A673 (cell line): ENCODE measurements around the gene DIPK1B. TPM values are rescaled to one million over a fixed set of nuclear protein-coding genes. Genes with fewer than 3 reads are reported as not detected.
A peak's percentile ranks its signal among the peaks of the same experiment; 100 is the strongest.

Experiments
- BruUV-seq: library from RNA; stranded (reverse); fragments of 400-500 nt; replicated peaks from 2 replicates; lab custom pipeline; 2021; lab: Mats Ljungman, UMichigan
- CTCF ChIA-PET: fragments of 300-600 bp; sonication (Branson Sonifier 250); formaldehyde crosslinking; loops from one replicate; lab custom pipeline; 2022; ENCODE audit warnings: antibody characterized with exemption; lab: Charles Lee
- POLR2A ChIA-PET: fragments of 300-600 bp; sonication (Branson Sonifier 250); formaldehyde crosslinking; loops from one replicate; lab custom pipeline; 2022; ENCODE audit warnings: antibody characterized with exemption; ENCODE audit not compliant: low non-redundant PET; lab: Charles Lee
- DNase-seq: peaks from one replicate; pipeline ENCODE4 v3.0.0-alpha.2; 2015; ENCODE audit warnings: low spot score
- H3K27ac ChIP-seq: fragments of 200-600 bp; sonication (generic); 2 replicates; pipeline ENCODE4 v1.5.1; 2016; ENCODE audit warnings: mixed run types, low read depth, mild to moderate bottlenecking, mixed read lengths, antibody characterized with exemption, low read length; ENCODE audit not compliant: poor library complexity, severe bottlenecking
- H3K27me3 ChIP-seq: fragments of 200-600 bp; sonication (generic); replicated peaks from 2 replicates; pipeline ENCODE4 v1.6.1; 2017; ENCODE audit warnings: mixed run types, low read depth, mild to moderate bottlenecking, mixed read lengths, antibody characterized with exemption, low read length; ENCODE audit not compliant: insufficient read depth, poor library complexity
- H3K36me3 ChIP-seq: fragments of 200-600 bp; sonication (generic); 2 replicates; pipeline ENCODE4 v1.6.1; 2016; ENCODE audit warnings: mixed run types, mild to moderate bottlenecking, mixed read lengths, antibody characterized with exemption, low read length; ENCODE audit not compliant: insufficient read depth, poor library complexity, severe bottlenecking
- H3K4me1 ChIP-seq: fragments of 200-600 bp; sonication (generic); 2 replicates; pipeline ENCODE4 v1.6.1; 2017; ENCODE audit warnings: mixed run types, mild to moderate bottlenecking, mixed read lengths, antibody characterized with exemption, low read length; ENCODE audit not compliant: insufficient read depth, poor library complexity, severe bottlenecking
- H3K4me3 ChIP-seq: fragments of 200-600 bp; sonication (generic); 2 replicates; pipeline ENCODE4 v1.5.1; 2016; ENCODE audit warnings: low read depth, mixed run types, mild to moderate bottlenecking, mixed read lengths, low read length; ENCODE audit not compliant: poor library complexity, severe bottlenecking
- H3K9me3 ChIP-seq: fragments of 200-600 bp; sonication (generic); 2 replicates; pipeline ENCODE4 v1.6.1; 2016; ENCODE audit warnings: mixed run types, low read depth, mild to moderate bottlenecking, mixed read lengths, antibody characterized with exemption, low read length; ENCODE audit not compliant: poor library complexity, severe bottlenecking
- CTCF ChIP-seq: fragments of 300-800, 200-600 bp; sonication (generic); conservative IDR thresholded peaks from 2 replicates; pipeline ENCODE4 v1.5.1; 2017; ENCODE audit warnings: low read depth, mild to moderate bottlenecking, antibody characterized with exemption, low read length, moderate library complexity, mixed read lengths
- EZH2 ChIP-seq: fragments of 200-600 bp; sonication (generic); IDR thresholded peaks from 2 replicates; pipeline ENCODE4 v1.6.1; 2017; ENCODE audit warnings: borderline replicate concordance, low read depth, mild to moderate bottlenecking, mixed read lengths, antibody characterized with exemption, low read length; ENCODE audit not compliant: poor library complexity, severe bottlenecking
- intact Hi-C: fragments of 100-400 bp; cut with micrococcal nuclease; formaldehyde crosslinking; loops from one replicate; pipeline ENCODE4 v1.10.0; 2022; ENCODE audit not compliant: unreplicated experiment
- total RNA-seq: library from RNA; stranded (reverse); gene quantifications from 2 replicates; pipeline ENCODE4 v1.2.3, GENCODE V29; 2021

The DIPK1B gene
- total RNA-seq, 1 experiment from 2014 or later: 26.4 TPM

DNA sequence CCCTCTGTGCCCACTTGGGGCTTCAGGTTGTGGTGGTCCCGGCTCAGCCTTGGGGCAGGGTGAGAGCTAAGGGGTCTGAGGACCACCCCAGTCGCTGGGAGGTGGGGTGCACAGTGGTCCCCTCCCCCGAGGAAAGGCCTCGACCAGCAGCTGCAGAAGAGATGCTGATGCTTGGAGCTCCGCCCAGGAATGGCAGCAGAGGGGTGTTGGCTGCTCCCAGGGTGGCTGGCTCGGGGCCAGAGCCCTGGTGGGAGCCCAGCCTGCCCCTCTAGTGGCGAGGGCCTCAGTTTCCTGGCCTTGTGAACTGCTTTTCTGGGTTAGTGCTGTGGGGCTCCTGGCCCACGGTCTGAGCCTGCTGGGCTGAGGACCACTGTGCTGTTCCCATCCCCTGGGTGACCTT lies 1.2 kb downstream of the DIPK1B start:
- POLR2A ChIA-PET: no interaction called here
- Histone ChIP-seq H3K9me3 (no peaks in the 10 kb centered on the region), H3K27me3 (no peaks in the 10 kb centered on the region), H3K4me1 (peaks cover 16% of the 10 kb centered on the region), H3K36me3 (no peaks in the 10 kb centered on the region), H3K4me3 (peak overlapping the region; percentile 84), H3K27ac (peak overlapping the region; percentile 55)
- peak; percentile 53 for DNase-seq
- TF ChIP-seq CTCF: no peak
- no peak for TF ChIP-seq EZH2
- CTCF ChIA-PET: interaction anchor here (1.0 kb wide), 1 partner anchor 42 kb away, joined by 3 read pairs; no protein-coding TSS in a partner anchor
- BruUV-seq: no TSS peak
- intact Hi-C loops: no loop called here

DNA sequence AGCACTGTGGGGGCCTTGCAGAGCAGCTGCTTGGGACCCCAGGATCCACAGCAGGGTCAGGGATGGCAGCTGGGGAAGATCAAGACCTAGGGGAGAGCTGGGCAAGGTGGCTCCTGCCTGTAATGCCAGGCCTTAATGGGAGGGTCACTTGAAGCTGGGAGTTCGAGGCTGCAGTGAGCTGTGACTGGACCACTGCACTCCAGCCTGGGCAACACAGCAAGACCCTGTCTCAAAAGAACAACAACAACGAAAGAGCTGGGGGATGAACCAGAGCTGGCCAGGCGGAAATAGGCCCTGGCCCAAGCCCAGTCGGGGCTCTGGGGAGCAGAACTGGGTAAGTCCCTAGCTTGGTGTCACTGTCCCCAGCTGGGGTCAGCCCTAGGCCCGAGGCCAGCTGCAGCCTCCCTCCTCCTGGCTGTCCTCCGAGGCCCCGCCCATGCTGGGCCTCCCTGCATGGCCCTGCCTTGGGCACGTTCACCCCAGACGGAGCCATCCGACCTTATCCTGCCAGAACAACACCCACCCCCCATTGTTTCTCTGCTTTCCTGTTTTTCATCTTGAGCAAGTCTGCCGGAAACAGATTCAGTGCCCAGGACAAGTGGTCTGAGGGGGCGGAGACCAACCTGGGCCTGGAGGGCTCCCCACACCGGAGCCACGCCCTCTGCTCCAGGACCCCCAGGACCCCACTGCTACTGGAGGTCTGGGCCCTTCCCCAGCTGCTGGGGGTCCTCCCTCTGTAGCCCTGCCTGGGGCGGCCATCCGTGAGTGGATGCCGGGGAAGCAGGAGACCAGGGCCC lies 1.9 kb downstream of the DIPK1B start:
- H3K27ac ChIP-seq: peak overlapping the region; percentile 2
- H3K36me3 ChIP-seq: no peaks in the 10 kb centered on the region
- BruUV-seq: TSS peak; percentile 30
- CTCF ChIA-PET: no interaction called here
- no peak for DNase-seq
- no peaks in the 10 kb centered on the region for H3K27me3 ChIP-seq
- intact Hi-C loops: no loop called here
- H3K4me3 ChIP-seq: peak overlapping the region; percentile 84
- no peaks in the 10 kb centered on the region for H3K9me3 ChIP-seq
- peaks cover 16% of the 10 kb centered on the region for H3K4me1 ChIP-seq
- POLR2A ChIA-PET: no interaction called here
- TF ChIP-seq CTCF (no peak), EZH2 (no peak)

GRCh38 chr9:136714893-136715274 lies 2.5 kb downstream of the DIPK1B start:
- no peak for DNase-seq
- Histone ChIP-seq H3K9me3 (no peaks in the 10 kb centered on the region), H3K27me3 (no peaks in the 10 kb centered on the region), H3K36me3 (no peaks in the 10 kb centered on the region), H3K4me1 (peaks cover 20% of the 10 kb centered on the region), H3K4me3 (no peak overlapping the region), H3K27ac (no peak overlapping the region)
- no TSS peak for BruUV-seq
- ChIA-PET POLR2A (no interaction called here), CTCF (no interaction called here)
- intact Hi-C loops: no loop called here
- no peak for TF ChIP-seq CTCF
- TF ChIP-seq EZH2: no peak
